HL-60 (cell line): ENCODE data around the gene FAM240B.

ENCODE experiments used
- DNase-seq, 2 experiments: peaks; one replicate each; pipeline ENCODE4 v3.0.0-alpha.2; 2010 to 2020; ENCODE audit warnings: low read depth in 1 of 2, low spot score in 1 of 2
- H3K27ac ChIP-seq: fragments of 250-450 bp; sonication (Bioruptor Pico); replicated peaks from 2 replicates; pipeline ENCODE4 v1.5.1; 2020; ENCODE audit warnings: mild to moderate bottlenecking, moderate library complexity
- H3K27me3 ChIP-seq: fragments of 250-450 bp; sonication (Bioruptor Pico); 2 replicates; pipeline ENCODE4 v1.5.1; 2021; ENCODE audit warnings: mild to moderate bottlenecking, moderate library complexity; ENCODE audit not compliant: insufficient read depth, poor library complexity, severe bottlenecking
- H3K4me3 ChIP-seq: replicated peaks from 2 replicates; pipeline ENCODE4 v1.5.1; 2011; ENCODE audit warnings: mild to moderate bottlenecking, control low read depth, low read length; ENCODE audit not compliant: insufficient read depth
- CTCF ChIP-seq: IDR thresholded peaks from one replicate; pipeline ENCODE4 v1.5.1; 2011; ENCODE audit warnings: low read length, control low read depth, inconsistent platforms; ENCODE audit not compliant: insufficient read depth
- GABPA ChIP-seq: IDR thresholded peaks from 2 replicates; pipeline ENCODE4 v1.6.1; 2012; ENCODE audit warnings: low read depth
- POLR2AphosphoS5 ChIP-seq: IDR thresholded peaks from 2 replicates; pipeline ENCODE4 v1.6.1; 2012; ENCODE audit warnings: low read depth
- REST ChIP-seq: IDR thresholded peaks from 2 replicates; pipeline ENCODE4 v1.6.1; 2012; ENCODE audit warnings: low read depth; ENCODE audit not compliant: insufficient replicate concordance
- SPI1 ChIP-seq: IDR thresholded peaks from 2 replicates; pipeline ENCODE4 v1.6.1; 2012; ENCODE audit warnings: low read depth, mild to moderate bottlenecking, borderline replicate concordance

FAM240B gene

GRCh38 chr9:38671372-38671731 is 48.6 kb downstream of the FAM240B start:
- no peak for DNase-seq
- Histone ChIP-seq H3K27me3 (no peaks in the 10 kb centered on the region), H3K4me3 (no peak overlapping the region), H3K27ac (no peak overlapping the region)
- TF ChIP-seq CTCF (no peak), REST (no peak), POLR2AphosphoS5 (no peak), SPI1 (no peak), GABPA (no peak)

- TF ChIP-seq POLR2AphosphoS5 = no peak
- no peak for TF ChIP-seq SPI1
- TF ChIP-seq REST = no peak
- no peak for TF ChIP-seq GABPA
- no peak for TF ChIP-seq CTCF
- DNase-seq = no peak
- Histone ChIP-seq H3K27me3 (no peaks in the 10 kb centered on the region), H3K27ac (no peak overlapping the region), H3K4me3 (no peak overlapping the region)
Measured at GRCh38 chr9:38670542-38671371, 49.2 kb downstream of the FAM240B start.

- H3K27ac ChIP-seq = no peak overlapping the region
- TF ChIP-seq GABPA = no peak
- TF ChIP-seq SPI1 = no peak
- TF ChIP-seq REST = no peak
- no peak overlapping the region for H3K4me3 ChIP-seq
- DNase-seq = no peak
- no peaks in the 10 kb centered on the region for H3K27me3 ChIP-seq
Measured at GRCh38 chr9:38668791-38669466, 51.0 kb downstream of the FAM240B start.
